Breast epithelium (tissue), 3 donors: ENCODE results near the gene SERAC1.

Experiments
- CTCF ChIP-seq, 3 donors: fragments of 450-650 bp; IDR thresholded peaks; one replicate each; pipeline ENCODE4 v1.5.1; 2016 to 2017; ENCODE audit warnings: antibody characterized with exemption in 3 of 3, mild to moderate bottlenecking in 3 of 3, moderate library complexity in 3 of 3
- POLR2A ChIP-seq: fragments of 450-650 bp; IDR thresholded peaks from one replicate; pipeline ENCODE4 v1.6.1; 2016; ENCODE audit warnings: antibody characterized with exemption, mild to moderate bottlenecking, moderate library complexity
- POLR2AphosphoS5 ChIP-seq, 3 donors: sonication (generic); formaldehyde crosslinking; IDR thresholded peaks; one replicate each; pipeline ENCODE4 v1.6.1; 2017; ENCODE audit warnings: antibody characterized with exemption in 3 of 3

GRCh38 chr6:158185729-158186456 is 17.8 kb upstream of the SERAC1 start:
- no peak for TF ChIP-seq CTCF (IDR thresholded peaks at IDR 0.05)
- no peak for TF ChIP-seq POLR2A
- TF ChIP-seq POLR2AphosphoS5 (IDR thresholded peaks at IDR 0.05) = no peak
